Sigmoid colon (tissue), 4 donors: ENCODE data around the gene PSMA6.

Source experiments
- EP300 ChIP-seq, 4 donors: sonication (generic); formaldehyde crosslinking; IDR thresholded peaks; one replicate each; pipeline ENCODE4 v1.6.1; 2017; ENCODE audit warnings: antibody characterized with exemption in 4 of 4
- POLR2A ChIP-seq, 2 donors: fragments of 450-650 bp; IDR thresholded peaks; one replicate each; pipeline ENCODE4 v1.6.1; 2016; ENCODE audit warnings: antibody characterized with exemption in 2 of 2, mild to moderate bottlenecking in 2 of 2, moderate library complexity in 2 of 2
- POLR2AphosphoS5 ChIP-seq, 4 donors: sonication (generic); formaldehyde crosslinking; IDR thresholded peaks; one replicate each; pipeline ENCODE4 v1.6.1; 2017; ENCODE audit warnings: antibody characterized with exemption in 4 of 4
- TF ChIP-seq, protein P1 (sequence below), 4 experiments: fragments of 450-650 bp in 3 of 4; fragments of 200-600 bp in 1 of 4; IDR thresholded peaks; one replicate each; pipeline ENCODE4 v1.5.1; 2016 to 2019; ENCODE audit warnings: antibody characterized with exemption in 4 of 4, mild to moderate bottlenecking in 3 of 4, moderate library complexity in 2 of 4

DNA sequence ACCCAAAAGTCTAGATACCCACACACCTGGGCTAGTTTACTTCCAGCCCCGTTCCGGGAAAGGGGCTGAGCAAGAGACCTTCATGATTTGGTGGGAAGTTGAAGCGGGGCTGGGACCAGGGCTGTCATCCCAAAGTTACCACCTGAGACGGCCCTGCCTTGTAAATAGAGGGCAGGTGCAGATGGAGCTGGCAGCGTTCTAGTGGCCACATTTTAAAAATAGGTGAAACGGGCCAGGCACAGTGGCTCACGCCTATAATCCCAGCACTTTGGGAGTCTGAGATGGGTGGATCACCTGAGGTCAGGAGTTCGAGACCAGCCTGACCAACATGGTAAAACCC is 68.9 kb downstream of the PSMA6 start:
- no peak for TF ChIP-seq POLR2A (IDR thresholded peaks at IDR 0.05)
- TF ChIP-seq, protein P1, sequence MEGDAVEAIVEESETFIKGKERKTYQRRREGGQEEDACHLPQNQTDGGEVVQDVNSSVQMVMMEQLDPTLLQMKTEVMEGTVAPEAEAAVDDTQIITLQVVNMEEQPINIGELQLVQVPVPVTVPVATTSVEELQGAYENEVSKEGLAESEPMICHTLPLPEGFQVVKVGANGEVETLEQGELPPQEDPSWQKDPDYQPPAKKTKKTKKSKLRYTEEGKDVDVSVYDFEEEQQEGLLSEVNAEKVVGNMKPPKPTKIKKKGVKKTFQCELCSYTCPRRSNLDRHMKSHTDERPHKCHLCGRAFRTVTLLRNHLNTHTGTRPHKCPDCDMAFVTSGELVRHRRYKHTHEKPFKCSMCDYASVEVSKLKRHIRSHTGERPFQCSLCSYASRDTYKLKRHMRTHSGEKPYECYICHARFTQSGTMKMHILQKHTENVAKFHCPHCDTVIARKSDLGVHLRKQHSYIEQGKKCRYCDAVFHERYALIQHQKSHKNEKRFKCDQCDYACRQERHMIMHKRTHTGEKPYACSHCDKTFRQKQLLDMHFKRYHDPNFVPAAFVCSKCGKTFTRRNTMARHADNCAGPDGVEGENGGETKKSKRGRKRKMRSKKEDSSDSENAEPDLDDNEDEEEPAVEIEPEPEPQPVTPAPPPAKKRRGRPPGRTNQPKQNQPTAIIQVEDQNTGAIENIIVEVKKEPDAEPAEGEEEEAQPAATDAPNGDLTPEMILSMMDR (IDR thresholded peaks at IDR 0.05): no peak
- no peak for TF ChIP-seq POLR2AphosphoS5 (IDR thresholded peaks at IDR 0.05)
- TF ChIP-seq EP300 (IDR thresholded peaks at IDR 0.05): no peak
